ENCODE data around the gene ASIC1. TPM values are rescaled to one million over a fixed set of nuclear protein-coding genes. Genes with fewer than 3 reads are reported as not detected.

The ASIC1 gene
- total and polyA plus RNA-seq, 2 of the 13 experiments (the other 11 are each of a cell fraction or from before 2014, with no cell fraction given) = 0.44 to 1.5 TPM

DNA sequence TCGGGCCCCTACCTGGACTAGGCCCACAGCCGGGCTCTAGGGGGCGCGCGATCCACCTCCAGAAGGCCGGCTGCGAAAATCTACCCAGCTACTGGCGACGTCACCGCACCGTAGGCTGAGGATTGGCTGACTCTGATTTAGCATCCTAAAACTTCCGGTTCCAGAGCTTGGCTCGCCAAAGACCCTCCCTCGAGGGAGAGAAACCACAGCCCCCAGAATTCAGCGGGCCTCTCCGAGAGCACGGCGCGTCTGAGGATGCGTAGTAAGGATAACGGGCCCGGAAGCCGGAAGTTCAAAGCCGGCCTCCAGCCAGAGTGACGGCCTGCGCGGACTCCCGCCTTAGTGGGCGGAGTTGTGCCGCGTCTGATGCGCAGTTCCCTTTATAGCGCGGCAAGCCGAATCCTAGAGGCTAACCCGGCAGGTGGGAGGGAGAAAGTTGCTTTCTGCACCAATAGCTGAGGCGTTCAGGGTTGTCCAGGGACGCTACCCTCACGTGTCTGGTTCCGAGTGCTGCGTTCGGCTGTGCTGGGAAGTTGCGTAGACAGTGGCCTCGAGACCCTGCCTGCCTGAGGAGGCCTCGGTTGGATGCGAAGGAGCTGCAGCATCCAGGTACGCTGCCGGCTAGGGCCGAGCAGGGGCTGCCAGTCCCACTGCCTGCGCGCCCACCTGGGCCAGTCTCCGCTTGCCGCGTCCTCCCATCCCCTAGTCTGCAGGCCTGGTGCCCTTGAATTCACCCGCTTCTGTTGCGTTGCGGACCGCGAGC lies 54.5 kb downstream of the ASIC1 start, which contains the start of gene COX14 (continued):
- TF ChIP-seq, protein P1, sequence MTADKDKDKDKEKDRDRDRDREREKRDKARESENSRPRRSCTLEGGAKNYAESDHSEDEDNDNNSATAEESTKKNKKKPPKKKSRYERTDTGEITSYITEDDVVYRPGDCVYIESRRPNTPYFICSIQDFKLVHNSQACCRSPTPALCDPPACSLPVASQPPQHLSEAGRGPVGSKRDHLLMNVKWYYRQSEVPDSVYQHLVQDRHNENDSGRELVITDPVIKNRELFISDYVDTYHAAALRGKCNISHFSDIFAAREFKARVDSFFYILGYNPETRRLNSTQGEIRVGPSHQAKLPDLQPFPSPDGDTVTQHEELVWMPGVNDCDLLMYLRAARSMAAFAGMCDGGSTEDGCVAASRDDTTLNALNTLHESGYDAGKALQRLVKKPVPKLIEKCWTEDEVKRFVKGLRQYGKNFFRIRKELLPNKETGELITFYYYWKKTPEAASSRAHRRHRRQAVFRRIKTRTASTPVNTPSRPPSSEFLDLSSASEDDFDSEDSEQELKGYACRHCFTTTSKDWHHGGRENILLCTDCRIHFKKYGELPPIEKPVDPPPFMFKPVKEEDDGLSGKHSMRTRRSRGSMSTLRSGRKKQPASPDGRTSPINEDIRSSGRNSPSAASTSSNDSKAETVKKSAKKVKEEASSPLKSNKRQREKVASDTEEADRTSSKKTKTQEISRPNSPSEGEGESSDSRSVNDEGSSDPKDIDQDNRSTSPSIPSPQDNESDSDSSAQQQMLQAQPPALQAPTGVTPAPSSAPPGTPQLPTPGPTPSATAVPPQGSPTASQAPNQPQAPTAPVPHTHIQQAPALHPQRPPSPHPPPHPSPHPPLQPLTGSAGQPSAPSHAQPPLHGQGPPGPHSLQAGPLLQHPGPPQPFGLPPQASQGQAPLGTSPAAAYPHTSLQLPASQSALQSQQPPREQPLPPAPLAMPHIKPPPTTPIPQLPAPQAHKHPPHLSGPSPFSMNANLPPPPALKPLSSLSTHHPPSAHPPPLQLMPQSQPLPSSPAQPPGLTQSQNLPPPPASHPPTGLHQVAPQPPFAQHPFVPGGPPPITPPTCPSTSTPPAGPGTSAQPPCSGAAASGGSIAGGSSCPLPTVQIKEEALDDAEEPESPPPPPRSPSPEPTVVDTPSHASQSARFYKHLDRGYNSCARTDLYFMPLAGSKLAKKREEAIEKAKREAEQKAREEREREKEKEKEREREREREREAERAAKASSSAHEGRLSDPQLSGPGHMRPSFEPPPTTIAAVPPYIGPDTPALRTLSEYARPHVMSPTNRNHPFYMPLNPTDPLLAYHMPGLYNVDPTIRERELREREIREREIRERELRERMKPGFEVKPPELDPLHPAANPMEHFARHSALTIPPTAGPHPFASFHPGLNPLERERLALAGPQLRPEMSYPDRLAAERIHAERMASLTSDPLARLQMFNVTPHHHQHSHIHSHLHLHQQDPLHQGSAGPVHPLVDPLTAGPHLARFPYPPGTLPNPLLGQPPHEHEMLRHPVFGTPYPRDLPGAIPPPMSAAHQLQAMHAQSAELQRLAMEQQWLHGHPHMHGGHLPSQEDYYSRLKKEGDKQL (CRISPR knock-in tag; IDR thresholded peaks at IDR 0.05; ENCODE audit: low read depth) = no peak
- TF ChIP-seq WIZ (CRISPR knock-in tag; IDR thresholded peaks at IDR 0.05) (no peak), EZH2 (conservative IDR thresholded peaks at IDR 0.05; ENCODE audit: low read depth, low read length) (no peak), SAFB2 (CRISPR knock-in tag; IDR thresholded peaks at IDR 0.05; ENCODE audit: borderline replicate concordance, low read depth) (0 out of 2 replicates have a peak, but pooled peaks have one; percentile 65), GTF3A (CRISPR knock-in tag; conservative IDR thresholded peaks at IDR 0.05) (no peak), PHF8 (CRISPR knock-in tag; IDR thresholded peaks at IDR 0.05) (peak; percentile 83), RBAK (CRISPR knock-in tag; IDR thresholded peaks at IDR 0.05) (no peak), FOXO1 (CRISPR knock-in tag; IDR thresholded peaks at IDR 0.05) (0 out of 2 replicates have a peak, but pooled peaks have one; percentile 13), ZNF816 (CRISPR knock-in tag; IDR thresholded peaks at IDR 0.05; ENCODE audit: borderline replicate concordance) (no peak), TAF15 (IDR thresholded peaks at IDR 0.05; ENCODE audit: low read depth, low read length, poor library complexity, severe bottlenecking) (peak; percentile 17), FOXM1 (CRISPR knock-in tag; IDR thresholded peaks at IDR 0.05) (no peak), ARNT (IDR thresholded peaks at IDR 0.05) (no peak)
- TF ChIP-seq, protein P2, sequence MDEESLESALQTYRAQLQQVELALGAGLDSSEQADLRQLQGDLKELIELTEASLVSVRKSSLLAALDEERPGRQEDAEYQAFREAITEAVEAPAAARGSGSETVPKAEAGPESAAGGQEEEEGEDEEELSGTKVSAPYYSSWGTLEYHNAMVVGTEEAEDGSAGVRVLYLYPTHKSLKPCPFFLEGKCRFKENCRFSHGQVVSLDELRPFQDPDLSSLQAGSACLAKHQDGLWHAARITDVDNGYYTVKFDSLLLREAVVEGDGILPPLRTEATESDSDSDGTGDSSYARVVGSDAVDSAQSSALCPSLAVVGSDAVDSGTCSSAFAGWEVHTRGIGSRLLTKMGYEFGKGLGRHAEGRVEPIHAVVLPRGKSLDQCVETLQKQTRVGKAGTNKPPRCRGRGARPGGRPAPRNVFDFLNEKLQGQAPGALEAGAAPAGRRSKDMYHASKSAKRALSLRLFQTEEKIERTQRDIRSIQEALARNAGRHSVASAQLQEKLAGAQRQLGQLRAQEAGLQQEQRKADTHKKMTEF (CRISPR knock-in tag; IDR thresholded peaks at IDR 0.05) = no peak; the same call in 1 of the 2 replicates
- TF ChIP-seq, protein P3, sequence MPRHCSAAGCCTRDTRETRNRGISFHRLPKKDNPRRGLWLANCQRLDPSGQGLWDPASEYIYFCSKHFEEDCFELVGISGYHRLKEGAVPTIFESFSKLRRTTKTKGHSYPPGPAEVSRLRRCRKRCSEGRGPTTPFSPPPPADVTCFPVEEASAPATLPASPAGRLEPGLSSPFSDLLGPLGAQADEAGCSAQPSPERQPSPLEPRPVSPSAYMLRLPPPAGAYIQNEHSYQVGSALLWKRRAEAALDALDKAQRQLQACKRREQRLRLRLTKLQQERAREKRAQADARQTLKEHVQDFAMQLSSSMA (CRISPR knock-in tag; IDR thresholded peaks at IDR 0.05) = 0 out of 2 replicates have a peak, but pooled peaks have one; percentile 55
- TF ChIP-seq, protein P4, sequence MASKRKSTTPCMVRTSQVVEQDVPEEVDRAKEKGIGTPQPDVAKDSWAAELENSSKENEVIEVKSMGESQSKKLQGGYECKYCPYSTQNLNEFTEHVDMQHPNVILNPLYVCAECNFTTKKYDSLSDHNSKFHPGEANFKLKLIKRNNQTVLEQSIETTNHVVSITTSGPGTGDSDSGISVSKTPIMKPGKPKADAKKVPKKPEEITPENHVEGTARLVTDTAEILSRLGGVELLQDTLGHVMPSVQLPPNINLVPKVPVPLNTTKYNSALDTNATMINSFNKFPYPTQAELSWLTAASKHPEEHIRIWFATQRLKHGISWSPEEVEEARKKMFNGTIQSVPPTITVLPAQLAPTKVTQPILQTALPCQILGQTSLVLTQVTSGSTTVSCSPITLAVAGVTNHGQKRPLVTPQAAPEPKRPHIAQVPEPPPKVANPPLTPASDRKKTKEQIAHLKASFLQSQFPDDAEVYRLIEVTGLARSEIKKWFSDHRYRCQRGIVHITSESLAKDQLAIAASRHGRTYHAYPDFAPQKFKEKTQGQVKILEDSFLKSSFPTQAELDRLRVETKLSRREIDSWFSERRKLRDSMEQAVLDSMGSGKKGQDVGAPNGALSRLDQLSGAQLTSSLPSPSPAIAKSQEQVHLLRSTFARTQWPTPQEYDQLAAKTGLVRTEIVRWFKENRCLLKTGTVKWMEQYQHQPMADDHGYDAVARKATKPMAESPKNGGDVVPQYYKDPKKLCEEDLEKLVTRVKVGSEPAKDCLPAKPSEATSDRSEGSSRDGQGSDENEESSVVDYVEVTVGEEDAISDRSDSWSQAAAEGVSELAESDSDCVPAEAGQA (IDR thresholded peaks at IDR 0.05; ENCODE audit: low read depth) = peak; percentile 56; the same call in 1 of the 2 replicates
- TF ChIP-seq, protein P4 (CRISPR knock-in tag; IDR thresholded peaks at IDR 0.05; ENCODE audit: borderline replicate concordance) = no peak

Measured in HepG2 (cell line).